Hepatocyte (in vitro differentiated cells): ENCODE measurements around the gene SPATA20.

Experiments
- CTCF ChIP-seq: fragments of 200-600 bp; sonication (generic); IDR thresholded peaks from 2 replicates; pipeline ENCODE4 v1.5.1; 2016; ENCODE audit warnings: antibody characterized with exemption, mild to moderate bottlenecking; ENCODE audit not compliant: poor library complexity
- EZH2 ChIP-seq: fragments of 200-600 bp; sonication (generic); IDR thresholded peaks from 2 replicates; pipeline ENCODE4 v1.6.1; 2016; ENCODE audit warnings: antibody characterized with exemption, mild to moderate bottlenecking, borderline replicate concordance
- EZH2phosphoT487 ChIP-seq: fragments of 200-600 bp; sonication (generic); IDR thresholded peaks from one replicate; pipeline ENCODE4 v1.6.1; 2018; ENCODE audit warnings: antibody characterized with exemption, mild to moderate bottlenecking, low read depth, moderate library complexity; ENCODE audit not compliant: unreplicated experiment, severe bottlenecking

GRCh38 chr17:50581316-50581715 is 34.3 kb downstream of the SPATA20 start:
- no peak for TF ChIP-seq CTCF
- no peak for TF ChIP-seq EZH2
- no peak for TF ChIP-seq EZH2phosphoT487
